NCI-H2107 (cell line): Measurements from ENCODE around the gene UNC13C.
"Not testable (repeated sequence)": the region's sequence is repeated elsewhere in the genome, so short reads cannot be mapped to it uniquely, and the experiment has no call there.

Experiments
- DNase-seq: peaks from one replicate; lab custom pipeline; 2025; lab: John Stamatoyannopoulos, UW

UNC13C gene

GRCh38 chr15:53978253-53978906 lies at the start of gene UNC13C:
UNC13C (plus strand) TSS chr15:53978441; CDS start chr15:54012904, 34,463 bp downstream.
- no peak for DNase-seq

DNA sequence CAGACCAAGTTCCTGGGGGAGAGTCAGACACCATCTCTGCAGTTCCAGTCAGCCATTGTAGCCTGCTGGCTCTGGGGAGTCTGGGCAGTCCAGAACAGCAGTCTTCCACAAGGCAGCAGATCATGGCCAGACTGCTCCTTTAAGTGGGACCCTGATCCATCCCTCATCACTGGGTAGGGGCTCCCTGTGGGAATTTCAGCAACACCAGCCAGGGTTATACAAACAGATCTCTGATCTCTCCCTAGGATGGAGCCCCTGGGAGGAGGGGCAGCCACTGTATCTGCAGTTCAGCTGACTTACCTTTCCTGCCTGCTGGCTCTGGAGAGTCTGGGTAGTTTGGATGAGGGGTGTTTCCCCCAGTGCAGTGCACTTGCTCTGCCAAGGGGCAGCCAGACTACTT lies 42.1 kb upstream of the UNC13C start:
- DNase-seq: no peak

- not testable (repeated sequence) for DNase-seq
These were observed 40.6 kb upstream of the UNC13C start for GRCh38 chr15:53937632-53938031.

DNA sequence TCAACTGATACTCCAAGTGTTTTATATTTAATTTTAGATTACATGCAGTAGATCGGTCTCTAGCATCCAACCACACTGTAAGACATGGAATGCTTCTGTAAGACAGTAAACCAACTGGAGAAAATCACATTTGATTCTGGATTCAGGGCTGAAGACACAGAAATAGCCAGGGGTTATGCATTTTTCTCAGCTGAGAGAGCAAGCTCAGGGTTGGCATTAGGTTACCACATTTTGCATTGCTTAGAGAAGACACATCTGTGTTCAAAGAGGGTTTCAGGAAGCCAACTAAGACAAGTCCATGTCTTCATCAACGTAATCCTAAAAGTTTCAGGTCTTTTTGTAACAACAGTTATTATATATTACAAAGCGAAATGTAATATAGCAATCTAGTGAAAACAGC lies 27.7 kb upstream of the UNC13C start:
- no peak for DNase-seq

DNA sequence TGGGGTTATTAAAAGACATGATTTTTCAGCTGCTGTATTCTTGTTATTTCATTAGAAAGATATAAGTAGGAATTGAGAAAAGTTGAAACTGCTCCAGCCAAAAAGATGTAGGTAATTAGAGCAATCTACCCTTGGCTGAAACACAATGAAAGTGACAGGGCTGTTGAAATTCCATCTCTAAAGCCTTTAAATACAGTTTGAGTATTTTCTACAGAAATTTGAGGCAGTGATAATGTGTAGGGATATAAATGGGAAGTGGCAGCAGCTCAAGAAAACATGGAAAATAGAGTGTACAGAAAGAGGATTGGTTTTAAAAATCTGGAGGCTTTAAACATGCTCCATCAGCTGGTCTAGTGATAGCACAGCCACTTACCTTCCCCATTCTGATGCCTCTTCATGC lies 22.8 kb upstream of the UNC13C start:
- DNase-seq: no peak

DNA sequence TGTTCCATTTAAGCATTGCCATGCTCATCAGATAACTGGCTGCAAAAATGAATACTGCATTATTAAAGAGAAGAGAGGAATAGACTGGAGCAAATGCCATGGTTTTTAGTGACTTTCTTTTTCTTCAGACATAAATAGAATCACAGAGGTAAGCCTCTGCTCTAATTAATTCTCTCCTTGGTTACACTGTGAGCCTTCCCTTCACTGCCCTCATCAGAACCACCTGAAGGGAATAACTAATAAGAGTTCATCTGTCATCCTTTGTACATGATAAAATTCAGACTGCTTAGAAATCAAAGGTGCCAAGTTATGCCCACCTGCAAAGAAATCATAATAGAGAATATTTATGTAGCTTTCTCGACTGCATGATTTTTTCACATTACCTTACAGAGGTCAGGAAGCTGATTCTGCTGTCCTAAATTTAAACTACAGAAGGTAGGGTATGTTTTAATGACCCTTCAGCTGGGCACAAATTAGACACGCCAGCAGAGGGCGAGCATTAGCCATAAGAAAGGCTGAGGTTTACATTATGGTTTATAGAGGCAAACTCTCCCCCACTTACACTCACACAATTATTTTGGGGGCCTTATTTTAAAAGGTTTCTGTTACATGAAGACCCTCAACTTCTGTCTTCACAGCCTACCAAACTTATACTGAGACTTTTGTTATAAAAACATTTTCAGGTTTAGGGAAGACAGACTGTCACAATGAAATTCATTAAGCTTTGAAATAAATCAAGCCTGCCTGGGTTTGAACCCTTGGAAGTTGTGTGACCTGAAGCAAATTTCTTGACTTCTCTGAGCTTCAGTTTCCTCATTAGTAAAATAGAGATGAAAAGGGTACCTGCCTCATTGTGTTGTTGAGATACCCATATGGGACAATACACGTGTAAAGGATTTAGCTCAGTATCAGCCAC lies 15.3 kb upstream of the UNC13C start:
- no peak for DNase-seq

DNA sequence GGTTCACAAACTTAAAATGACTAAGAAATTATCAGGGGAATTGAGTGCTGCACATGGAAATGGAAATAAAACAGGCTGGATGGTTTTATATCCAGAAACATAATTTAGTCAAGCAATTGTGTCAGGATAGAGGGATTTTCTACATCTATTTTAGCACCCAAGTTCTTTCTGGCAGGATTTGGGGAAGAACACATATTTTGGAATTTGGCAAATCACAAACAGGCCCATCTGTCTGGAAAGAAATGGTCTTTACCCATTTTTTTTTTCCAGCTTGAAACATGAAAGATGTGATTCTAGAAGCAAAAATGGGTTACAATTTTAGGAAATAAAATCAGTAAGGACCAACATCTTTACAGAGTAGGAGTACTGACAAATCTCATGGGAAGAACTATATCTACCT lies 14.4 kb upstream of the UNC13C start:
- no peak for DNase-seq

DNA sequence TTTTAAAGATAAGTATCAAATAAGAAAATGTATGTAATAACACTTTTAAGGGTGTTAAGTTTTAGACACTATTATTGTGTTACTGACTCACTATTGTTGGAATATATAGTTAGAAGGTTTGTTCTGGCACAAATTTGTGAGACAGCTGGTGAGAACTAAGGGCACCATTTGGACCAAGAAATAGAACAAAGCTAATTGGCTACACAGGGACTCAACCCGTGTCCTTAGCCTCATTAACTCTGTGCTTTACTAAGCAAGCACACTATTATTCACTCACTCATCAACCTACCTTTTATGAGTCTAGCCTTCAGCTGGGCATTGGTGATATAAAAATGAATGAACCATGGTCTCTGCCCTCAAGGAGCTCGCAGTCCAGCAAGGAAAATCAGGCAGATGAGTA lies 4.1 kb upstream of the UNC13C start:
- DNase-seq: no peak

- DNase-seq: no peak
These were observed 3.4 kb upstream of the UNC13C start for GRCh38 chr15:53974813-53975212.

GRCh38 chr15:53976844-53977392 lies 1.3 kb upstream of the UNC13C start:
- no peak for DNase-seq

GRCh38 chr15:53979051-53979788 lies 979 bp downstream of the UNC13C start:
- DNase-seq: no peak

GRCh38 chr15:53980021-53980420 lies 1.8 kb downstream of the UNC13C start:
- DNase-seq: no peak

GRCh38 chr15:53982071-53982680 lies 3.9 kb downstream of the UNC13C start:
- no peak for DNase-seq

GRCh38 chr15:53982876-53983275 lies 4.6 kb downstream of the UNC13C start:
- DNase-seq: no peak

- DNase-seq: no peak
These were observed 6.0 kb downstream of the UNC13C start for GRCh38 chr15:53984221-53984620.

DNA sequence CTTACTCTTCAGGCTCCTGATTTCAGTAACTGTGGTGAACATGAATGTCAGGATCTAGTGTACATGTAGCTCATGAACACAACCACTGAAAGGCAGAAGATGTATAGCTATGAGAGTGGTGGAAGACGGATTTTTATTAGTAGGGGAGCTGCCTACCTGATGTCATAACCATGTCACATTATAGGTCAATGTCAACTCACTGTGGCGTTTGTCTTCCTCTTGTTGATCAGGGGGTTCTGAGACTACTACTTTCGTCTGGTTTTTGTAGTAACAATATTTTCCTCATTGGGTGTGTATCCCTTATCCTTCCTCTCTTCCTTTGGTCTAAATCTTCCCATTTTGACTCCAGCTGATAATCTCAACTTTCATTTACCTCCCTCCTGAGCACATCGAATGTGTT lies 7.3 kb downstream of the UNC13C start:
- DNase-seq: no peak

GRCh38 chr15:53987480-53987879 lies 9.2 kb downstream of the UNC13C start:
- no peak for DNase-seq

DNA sequence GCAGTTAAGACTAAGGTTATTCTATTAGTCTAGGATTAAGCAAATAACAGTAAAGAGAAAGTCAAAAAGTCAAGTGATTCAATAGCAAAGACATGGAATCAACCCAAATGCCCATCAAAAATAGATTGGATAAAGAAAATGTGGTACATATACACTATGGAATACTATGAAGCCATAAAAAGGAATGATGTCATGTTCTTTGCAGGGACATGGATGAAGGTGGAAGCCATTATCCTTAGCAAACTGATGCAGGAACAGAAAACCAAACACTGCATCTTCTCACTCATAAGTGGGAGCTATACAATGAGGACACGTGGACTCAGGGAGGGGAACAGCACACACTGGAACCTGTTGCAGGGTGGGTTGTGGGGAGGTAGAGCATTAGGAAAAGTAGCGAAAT lies 29.0 kb downstream of the UNC13C start:
- no peak for DNase-seq

DNA sequence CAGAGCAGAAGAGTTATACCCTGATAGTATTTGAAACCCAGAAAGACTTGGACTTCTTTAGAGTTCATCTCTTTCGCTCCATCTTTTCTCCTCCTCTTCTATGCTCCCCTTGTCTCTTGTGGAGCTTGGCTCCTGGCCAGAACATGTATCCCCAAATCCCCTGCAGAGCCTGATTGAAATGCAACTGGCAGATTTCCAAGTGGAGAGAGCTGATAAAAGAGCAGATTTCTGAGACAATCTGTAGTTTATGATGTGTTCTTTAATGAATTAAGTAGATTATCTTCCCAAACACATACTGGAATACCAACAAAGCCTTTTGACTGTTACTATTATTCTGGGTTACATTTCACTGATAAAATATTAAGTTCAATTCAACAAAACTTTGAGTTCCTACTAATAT lies 33.4 kb downstream of the UNC13C start:
- no peak for DNase-seq

DNA sequence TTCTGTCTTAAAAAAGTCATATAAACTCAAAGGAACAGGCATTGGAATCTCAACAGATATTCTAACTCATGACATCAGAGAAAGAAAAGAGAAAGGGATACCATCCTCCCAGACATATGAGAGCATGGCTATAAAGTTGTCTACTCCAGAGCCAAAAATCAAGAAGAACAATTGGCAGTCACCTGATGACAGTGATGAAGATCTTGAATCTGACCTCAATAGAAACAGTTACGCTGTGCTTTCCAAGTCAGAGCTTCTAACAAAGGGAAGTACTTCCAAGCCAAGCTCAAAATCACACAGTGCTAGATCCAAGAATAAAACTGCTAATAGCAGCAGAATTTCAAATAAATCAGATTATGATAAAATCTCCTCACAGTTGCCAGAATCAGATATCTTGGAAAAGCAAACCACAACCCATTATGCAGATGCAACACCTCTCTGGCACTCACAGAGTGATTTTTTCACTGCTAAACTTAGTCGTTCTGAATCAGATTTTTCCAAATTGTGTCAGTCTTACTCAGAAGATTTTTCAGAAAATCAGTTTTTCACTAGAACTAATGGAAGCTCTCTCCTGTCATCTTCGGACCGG lies 35.9 kb downstream of the UNC13C start:
- DNase-seq: no peak

DNA sequence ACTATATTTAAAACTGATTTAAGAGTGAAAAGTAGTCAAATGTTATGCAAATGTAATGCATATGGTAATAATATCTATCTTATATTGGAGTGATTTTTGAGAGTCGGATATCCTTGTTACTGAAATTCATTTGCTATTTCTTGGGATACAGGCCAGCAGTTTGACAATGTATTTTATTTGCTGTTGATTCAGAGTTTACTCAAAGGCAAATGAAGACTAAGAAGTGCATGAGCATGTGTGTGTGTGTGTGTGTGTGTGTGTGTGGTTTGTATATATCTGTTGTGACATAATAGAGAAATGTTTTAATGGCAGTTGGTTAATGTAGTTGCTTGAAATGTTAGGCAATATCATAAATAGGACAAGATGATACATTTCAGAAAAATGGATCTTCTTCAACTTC lies 39.0 kb downstream of the UNC13C start:
- DNase-seq: no peak

- no peak for DNase-seq
These were observed 39.7 kb downstream of the UNC13C start for GRCh38 chr15:54017959-54018358.
